SK-N-SH (cell line): ENCODE data around the gene SNAPC3. TPM values are rescaled to one million over a fixed set of nuclear protein-coding genes. Genes with fewer than 3 reads are reported as not detected.

Experiments used
- CTCF ChIA-PET: fragments of 300-600, 350-600 bp; formaldehyde crosslinking; extraction: SDS; loops from one replicate; lab custom pipeline; 2021; lab: Yijun Ruan, JAX
- POLR2A ChIA-PET: fragments of 350-600 bp; sonication (Branson Sonifier 250); formaldehyde crosslinking; extraction: SDS; loops from one replicate; lab custom pipeline; 2020; ENCODE audit warnings: antibody characterized with exemption, inconsistent platforms; lab: Yijun Ruan, JAX
- DNase-seq: peaks from one replicate; pipeline ENCODE4 v3.0.0; 2012
- H2AFZ ChIP-seq: fragments of 200-600 bp; sonication (generic); 2 replicates; pipeline ENCODE4 v1.8.1; 2016; ENCODE audit warnings: antibody characterized with exemption, mild to moderate bottlenecking, low read depth
- H3F3A ChIP-seq: fragments of 200-600 bp; sonication (generic); replicated peaks from 2 replicates; pipeline ENCODE3; 2016; ENCODE audit warnings: antibody characterized with exemption, mild to moderate bottlenecking; ENCODE audit not compliant: insufficient read depth
- H3K27ac ChIP-seq, 2 experiments: fragments of 200-500 bp in 1 of 2; fragments of 200-600 bp in 1 of 2; sonication (Bioruptor generic) in 1 of 2; sonication (generic), shearing (Covaris generic) in 1 of 2; 2 replicates each; pipeline versions ENCODE4 v1.5.1 to v1.6.1; 2014 to 2016; ENCODE audit warnings: low read depth in 2 of 2, inconsistent platforms in 1 of 2, low read length in 1 of 2, mild to moderate bottlenecking in 1 of 2, mixed read lengths in 1 of 2
- H3K27me3 ChIP-seq: fragments of 200-600 bp; sonication (generic), shearing (Covaris generic); 2 replicates; pipeline ENCODE4 v1.6.1; 2016; ENCODE audit warnings: mixed run types; ENCODE audit not compliant: insufficient read depth
- H3K36me3 ChIP-seq, 2 experiments: fragments of 200-500 bp in 1 of 2; fragments of 200-600 bp in 1 of 2; sonication (Bioruptor generic) in 1 of 2; sonication (generic) in 1 of 2; replicated peaks in 1 of 2; 2 replicates each; pipeline versions ENCODE3 to v1.5.1; 2014 to 2016; ENCODE audit warnings: low read length in 1 of 2, mild to moderate bottlenecking in 1 of 2; ENCODE audit not compliant: insufficient read depth in 2 of 2, control insufficient read depth in 1 of 2
- H3K4me1 ChIP-seq, 2 experiments: fragments of 200-500 bp in 1 of 2; fragments of 200-600 bp in 1 of 2; sonication (Bioruptor generic) in 1 of 2; sonication (generic), shearing (Covaris generic) in 1 of 2; 2 replicates each; pipeline versions ENCODE4 v1.5.1 to v1.6.1; 2014 to 2016; ENCODE audit warnings: low read depth in 1 of 2, low read length in 1 of 2, mixed run types in 1 of 2; ENCODE audit not compliant: insufficient read depth in 2 of 2, control insufficient read depth in 1 of 2
- H3K4me2 ChIP-seq: fragments of 200-600 bp; sonication (generic), shearing (Covaris generic); 2 replicates; pipeline ENCODE4 v1.6.1; 2017; ENCODE audit warnings: mixed run types
- H3K4me3 ChIP-seq, 2 experiments: fragments of 200-500 bp in 1 of 2; fragments of 200-600 bp in 1 of 2; sonication (Bioruptor generic) in 1 of 2; sonication (generic), shearing (Covaris generic) in 1 of 2; 2 replicates each; pipeline versions ENCODE4 v1.5.1 to v1.8.1; 2014 to 2016; ENCODE audit warnings: low read depth in 2 of 2, inconsistent platforms in 1 of 2, low read length in 1 of 2, mild to moderate bottlenecking in 1 of 2, mixed read lengths in 1 of 2, moderate library complexity in 1 of 2
- H3K79me2 ChIP-seq: fragments of 200-600 bp; sonication (generic); 2 replicates; pipeline ENCODE4 v1.8.1; 2017; ENCODE audit warnings: mild to moderate bottlenecking; ENCODE audit not compliant: insufficient read depth
- H3K9ac ChIP-seq: fragments of 200-600 bp; sonication (generic); 2 replicates; pipeline ENCODE4 v1.6.1; 2017; ENCODE audit warnings: mixed run types
- H3K9me2 ChIP-seq: fragments of 200-600 bp; sonication (generic); 2 replicates; pipeline ENCODE4 v1.6.1; 2017; ENCODE audit warnings: mixed run types
- H3K9me3 ChIP-seq: fragments of 200-600 bp; sonication (generic); 2 replicates; pipeline ENCODE4 v1.6.1; 2017; ENCODE audit warnings: mixed run types, mild to moderate bottlenecking, moderate library complexity
- H4K20me1 ChIP-seq: fragments of 200-600 bp; sonication (generic); 2 replicates; pipeline ENCODE4 v1.6.1; 2017; ENCODE audit warnings: mild to moderate bottlenecking, mixed run types; ENCODE audit not compliant: insufficient read depth
- CHD2 ChIP-seq: fragments of 150-350 bp; IDR thresholded peaks from 2 replicates; pipeline ENCODE4 v1.6.1; 2018; ENCODE audit warnings: low read length; ENCODE audit not compliant: partially characterized antibody
- EP300 ChIP-seq, 2 experiments: IDR thresholded peaks; 2 replicates each; pipeline versions ENCODE4 v1.4.0 to v1.6.1; 2012; ENCODE audit warnings: borderline replicate concordance in 1 of 2, low read depth in 1 of 2, low read length in 1 of 2
- FOSL2 ChIP-seq: IDR thresholded peaks from 2 replicates; pipeline ENCODE4 v1.4.0; 2012; ENCODE audit warnings: low read depth, mild to moderate bottlenecking, moderate library complexity, borderline replicate concordance
- GABPA ChIP-seq: IDR thresholded peaks from 2 replicates; pipeline ENCODE4 v1.4.0; 2012; ENCODE audit warnings: low read depth, mild to moderate bottlenecking
- IRF3 ChIP-seq: fragments of 150-350 bp; IDR thresholded peaks from 2 replicates; pipeline ENCODE4 v1.6.1; 2016; ENCODE audit warnings: mild to moderate bottlenecking, low read depth, low read length
- JUND ChIP-seq: IDR thresholded peaks from 2 replicates; pipeline ENCODE4 v1.4.0; 2012
- MXI1 ChIP-seq: IDR thresholded peaks from 2 replicates; pipeline ENCODE4 v1.6.1; 2012; ENCODE audit warnings: mild to moderate bottlenecking, low read depth, low read length, improper control_type of control experiment
- PBX3 ChIP-seq: IDR thresholded peaks from 2 replicates; pipeline ENCODE4; 2012
- POLR2AphosphoS5 ChIP-seq: IDR thresholded peaks from 2 replicates; pipeline ENCODE4 v1.6.1; 2012; ENCODE audit warnings: low read depth, low read length
- REST ChIP-seq: IDR thresholded peaks from 2 replicates; pipeline ENCODE4 v1.6.1; 2012; ENCODE audit warnings: mild to moderate bottlenecking, low read depth, low read length, moderate library complexity
- RFX5 ChIP-seq: IDR thresholded peaks from 2 replicates; pipeline ENCODE4 v1.6.1; 2012; ENCODE audit warnings: mild to moderate bottlenecking, improper control_type of control experiment, low read length
- SIN3A ChIP-seq: IDR thresholded peaks from 2 replicates; pipeline ENCODE4 v1.6.1; 2012; ENCODE audit warnings: low read depth, mild to moderate bottlenecking, low read length, moderate library complexity, borderline replicate concordance
- USF1 ChIP-seq: IDR thresholded peaks from 2 replicates; pipeline ENCODE4 v1.4.0; 2012; ENCODE audit warnings: low read depth, borderline replicate concordance
- USF2 ChIP-seq: fragments of 150-350 bp; IDR thresholded peaks from 2 replicates; pipeline ENCODE4 v1.6.1; 2017; ENCODE audit warnings: antibody characterized with exemption, low read length, low read depth, borderline replicate concordance
- YY1 ChIP-seq: IDR thresholded peaks from 2 replicates; pipeline ENCODE4 v1.4.0; 2012; ENCODE audit warnings: low read depth, mild to moderate bottlenecking
- ZBTB33 ChIP-seq: IDR thresholded peaks from 2 replicates; pipeline ENCODE4 v1.4.0; 2012; ENCODE audit warnings: low read depth, borderline replicate concordance
- WGBS: methylation state at CpG from one replicate; pipeline ENCODE4 v1.1.6; 2017; ENCODE audit warnings: low lambda C conversion rate; 5-methylcytosine and 5-hydroxymethylcytosine counted together
- polyA plus RNA-seq, 3 experiments: library from polyadenylated mRNA; depleted of rRNA; stranded (reverse); fragments of >200 nt; gene quantifications; 2 replicates each; pipeline ENCODE4 v1.2.3, GENCODE V29; 2012

SNAPC3 gene
- polyA plus RNA-seq, 1 of the 3 experiments (the other 2 are of a cell fraction), result 20.6 TPM

- TF ChIP-seq USF1, result no peak
- no peak for TF ChIP-seq PBX3
- no peak for TF ChIP-seq IRF3
- TF ChIP-seq POLR2AphosphoS5, result no peak
Observed at GRCh38 chr9:15461601-15462000, 38.9 kb downstream of the SNAPC3 start (continued).

- Histone ChIP-seq H3K27ac (no peak overlapping the region), H3K4me1 (no peaks in the 10 kb centered on the region; a peak in 1 of 4 replicates), H4K20me1 (no peaks in the 10 kb centered on the region), H3K9me2 (no peaks in the 10 kb centered on the region), H2AFZ (no peak overlapping the region), H3K36me3 (peaks cover 85 to 90% of the 10 kb centered on the region in 2 experiments), H3K4me2 (no peak overlapping the region), H3K79me2 (no peaks in the 10 kb centered on the region), H3K9me3 (no peaks in the 10 kb centered on the region), H3F3A (peaks cover 19% of the 10 kb centered on the region), H3K9ac (no peak overlapping the region), H3K4me3 (no peak overlapping the region), H3K27me3 (no peaks in the 10 kb centered on the region)
- 88% methylated on average over 3 of the region's 3 CpGs for WGBS
- CTCF ChIA-PET, result interaction anchor here (0.9 to 1.7 kb wide), 5 partner anchors 14 to 257 kb away, joined by 3 to 4 read pairs (median 4); no protein-coding TSS in a partner anchor
- no peak for DNase-seq
- POLR2A ChIA-PET, result no interaction called here
- TF ChIP-seq GABPA (no peak), SIN3A (no peak), YY1 (no peak), PBX3 (no peak), MXI1 (no peak), USF2 (no peak), EP300 (IDR thresholded peaks at IDR 0.05; ENCODE audit: borderline replicate concordance in 1 of 2, low read depth in 1 of 2, low read length in 1 of 2) (no peak), JUND (no peak), CHD2 (no peak), REST (no peak), RFX5 (no peak), ZBTB33 (no peak), FOSL2 (no peak), IRF3 (no peak)
Observed at GRCh38 chr9:15468145-15468544, 45.5 kb downstream of the SNAPC3 start.
